DOHH2 (cell line): ENCODE results near the gene ABCC11.

ENCODE experiments used
- H3F3A ChIP-seq: fragments of 200-600 bp; sonication (generic), shearing (Covaris generic); 2 replicates; pipeline ENCODE4 v1.6.0; 2016; ENCODE audit warnings: antibody characterized with exemption, mild to moderate bottlenecking; ENCODE audit not compliant: control insufficient read depth, insufficient read depth
- H3K27ac ChIP-seq: fragments of 200-600 bp; sonication (generic); 2 replicates; pipeline ENCODE4 v1.5.1; 2014; ENCODE audit warnings: low read depth, mild to moderate bottlenecking, low read length, moderate library complexity
- H3K27me3 ChIP-seq: fragments of 200-600 bp; sonication (generic); 2 replicates; pipeline ENCODE4 v1.6.1; 2014; ENCODE audit warnings: mild to moderate bottlenecking, low read length, mixed read lengths; ENCODE audit not compliant: control insufficient read depth
- H3K36me3 ChIP-seq: fragments of 200-600 bp; sonication (generic); 2 replicates; pipeline ENCODE4 v1.6.1; 2014; ENCODE audit warnings: mild to moderate bottlenecking, low read length, moderate library complexity, mixed read lengths; ENCODE audit not compliant: control insufficient read depth
- H3K4me1 ChIP-seq: fragments of 200-600 bp; sonication (generic); 2 replicates; pipeline ENCODE4 v1.6.1; 2014; ENCODE audit warnings: mild to moderate bottlenecking, low read length, mixed read lengths; ENCODE audit not compliant: control insufficient read depth
- H3K4me2 ChIP-seq: fragments of 200-600 bp; sonication (generic); 2 replicates; pipeline ENCODE4 v1.6.0; 2014; ENCODE audit warnings: mild to moderate bottlenecking, low read length, moderate library complexity
- H3K4me3 ChIP-seq: fragments of 200-600 bp; sonication (generic); 2 replicates; pipeline ENCODE4 v1.5.1; 2014; ENCODE audit warnings: mild to moderate bottlenecking, low read length, mixed read lengths
- H3K79me2 ChIP-seq: fragments of 200-600 bp; sonication (generic); 2 replicates; pipeline ENCODE4 v1.6.1; 2014; ENCODE audit warnings: mild to moderate bottlenecking, low read length, mixed read lengths; ENCODE audit not compliant: control insufficient read depth
- H3K9me2 ChIP-seq: fragments of 200-600 bp; sonication (generic); replicated peaks from 2 replicates; pipeline ENCODE4 v1.6.1; 2014; ENCODE audit warnings: mild to moderate bottlenecking, low read length, mixed read lengths; ENCODE audit not compliant: control insufficient read depth
- H3K9me3 ChIP-seq: fragments of 200-600 bp; sonication (generic); 2 replicates; pipeline ENCODE4 v1.6.1; 2014; ENCODE audit warnings: antibody characterized with exemption, low read length, mixed read lengths; ENCODE audit not compliant: control insufficient read depth, insufficient read depth
- H4K20me1 ChIP-seq: fragments of 200-600 bp; sonication (generic); 2 replicates; pipeline ENCODE4 v1.6.0; 2014; ENCODE audit warnings: low read depth, mild to moderate bottlenecking, antibody characterized with exemption, low read length, moderate library complexity; ENCODE audit not compliant: control insufficient read depth, insufficient read depth
- EZH2phosphoT487 ChIP-seq: fragments of 200-600 bp; sonication (generic); IDR thresholded peaks from 2 replicates; pipeline ENCODE4 v1.6.1; 2017; ENCODE audit warnings: borderline replicate concordance, mild to moderate bottlenecking, antibody characterized with exemption, low read length, moderate library complexity, mixed read lengths
- TF ChIP-seq, protein P1 (sequence below): fragments of 200-600 bp; sonication (generic); IDR thresholded peaks from one replicate; pipeline ENCODE4 v1.5.1; 2014; ENCODE audit warnings: antibody characterized with exemption, mild to moderate bottlenecking, low read depth, low read length; ENCODE audit not compliant: poor library complexity, severe bottlenecking

The ABCC11 gene

DNA sequence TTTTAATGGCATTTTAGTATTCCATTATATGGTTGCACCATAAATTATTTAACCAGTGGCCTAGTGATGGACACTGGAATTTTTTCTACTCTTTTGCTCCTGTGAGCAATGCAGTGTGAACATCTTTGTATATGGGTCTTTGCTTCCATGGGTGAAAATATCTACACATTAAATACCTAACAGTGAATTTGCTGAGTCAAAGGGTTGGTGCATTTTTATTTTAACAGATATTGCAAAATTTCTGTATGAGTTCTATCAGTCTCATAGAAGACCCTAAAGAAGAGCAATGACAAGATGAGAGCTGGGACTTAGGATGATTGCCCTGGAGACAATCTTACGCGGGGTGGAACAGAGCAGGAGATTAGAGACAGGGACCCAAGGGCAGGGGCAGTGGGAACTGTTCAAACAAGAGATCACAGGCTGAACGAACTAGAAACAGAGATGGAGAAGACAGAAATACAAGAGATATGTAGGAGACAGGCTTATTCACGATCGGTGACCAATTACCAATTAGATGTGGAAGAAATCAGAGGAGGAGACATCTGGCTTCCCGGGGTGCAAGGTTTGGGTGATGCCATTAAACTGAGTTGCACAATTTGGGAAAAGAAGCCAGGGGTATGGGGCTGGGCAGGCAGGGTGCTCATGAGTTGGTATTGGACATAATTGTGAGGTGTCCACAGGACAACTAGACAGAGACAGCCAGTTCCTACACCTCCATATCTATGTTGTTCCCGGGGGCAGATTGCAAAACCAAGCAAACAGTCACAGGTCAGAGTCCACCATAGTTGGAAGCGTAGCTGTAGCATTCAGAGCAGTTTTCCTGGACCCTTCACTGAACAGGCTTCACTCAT lies 43.1 kb downstream of the ABCC11 start:
- no peaks in the 10 kb centered on the region for H4K20me1 ChIP-seq
- H3K4me3 ChIP-seq, result no peak overlapping the region
- H3K36me3 ChIP-seq, result no peaks in the 10 kb centered on the region
- H3K27ac ChIP-seq, result no peak overlapping the region
- H3K79me2 ChIP-seq, result no peaks in the 10 kb centered on the region
- H3K9me3 ChIP-seq, result no peaks in the 10 kb centered on the region
- no peaks in the 10 kb centered on the region for H3K4me1 ChIP-seq
- TF ChIP-seq, protein P1, sequence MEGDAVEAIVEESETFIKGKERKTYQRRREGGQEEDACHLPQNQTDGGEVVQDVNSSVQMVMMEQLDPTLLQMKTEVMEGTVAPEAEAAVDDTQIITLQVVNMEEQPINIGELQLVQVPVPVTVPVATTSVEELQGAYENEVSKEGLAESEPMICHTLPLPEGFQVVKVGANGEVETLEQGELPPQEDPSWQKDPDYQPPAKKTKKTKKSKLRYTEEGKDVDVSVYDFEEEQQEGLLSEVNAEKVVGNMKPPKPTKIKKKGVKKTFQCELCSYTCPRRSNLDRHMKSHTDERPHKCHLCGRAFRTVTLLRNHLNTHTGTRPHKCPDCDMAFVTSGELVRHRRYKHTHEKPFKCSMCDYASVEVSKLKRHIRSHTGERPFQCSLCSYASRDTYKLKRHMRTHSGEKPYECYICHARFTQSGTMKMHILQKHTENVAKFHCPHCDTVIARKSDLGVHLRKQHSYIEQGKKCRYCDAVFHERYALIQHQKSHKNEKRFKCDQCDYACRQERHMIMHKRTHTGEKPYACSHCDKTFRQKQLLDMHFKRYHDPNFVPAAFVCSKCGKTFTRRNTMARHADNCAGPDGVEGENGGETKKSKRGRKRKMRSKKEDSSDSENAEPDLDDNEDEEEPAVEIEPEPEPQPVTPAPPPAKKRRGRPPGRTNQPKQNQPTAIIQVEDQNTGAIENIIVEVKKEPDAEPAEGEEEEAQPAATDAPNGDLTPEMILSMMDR, result no peak
- no peak for TF ChIP-seq EZH2phosphoT487
- no peaks in the 10 kb centered on the region for H3F3A ChIP-seq
- no peaks in the 10 kb centered on the region for H3K9me2 ChIP-seq
- no peak overlapping the region for H3K4me2 ChIP-seq
- H3K27me3 ChIP-seq, result no peaks in the 10 kb centered on the region

DNA sequence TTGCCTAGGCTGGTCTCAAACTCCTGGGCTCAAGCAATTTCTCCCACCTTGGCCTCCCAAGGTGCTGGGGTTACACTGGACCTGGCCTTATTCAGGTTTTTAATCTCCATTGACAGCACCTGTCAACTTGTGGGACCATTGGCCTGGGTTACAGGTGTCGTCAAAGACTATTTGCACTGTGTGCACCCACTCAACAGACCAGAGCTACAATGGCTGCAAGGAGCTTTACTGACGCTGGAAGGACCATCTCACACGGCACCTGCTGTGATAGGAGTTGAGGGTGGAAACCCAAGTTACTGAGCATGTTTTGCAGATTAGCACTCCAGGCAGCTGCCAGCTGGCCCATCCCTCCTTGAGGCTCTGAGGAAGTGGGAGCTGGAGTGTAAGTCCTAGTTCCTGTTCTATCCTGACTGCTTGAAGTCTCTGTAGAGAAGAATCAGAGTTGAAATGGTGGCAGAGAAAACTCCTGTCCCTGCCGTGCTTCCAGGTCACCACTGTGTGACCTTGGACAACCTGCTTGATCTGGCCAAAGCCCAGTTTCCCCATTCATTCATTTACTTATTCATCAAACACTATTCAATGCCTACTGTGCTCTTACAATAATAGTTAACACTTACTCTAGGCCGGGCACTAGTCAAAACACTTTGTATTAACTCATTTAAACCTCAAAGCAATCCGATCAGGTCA lies 45.7 kb downstream of the ABCC11 start:
- Histone ChIP-seq H3K4me3 (no peak overlapping the region), H3K79me2 (no peaks in the 10 kb centered on the region), H4K20me1 (no peaks in the 10 kb centered on the region), H3K27me3 (no peaks in the 10 kb centered on the region), H3K4me2 (no peak overlapping the region), H3K9me2 (no peaks in the 10 kb centered on the region), H3K4me1 (no peaks in the 10 kb centered on the region), H3K27ac (no peak overlapping the region), H3F3A (no peaks in the 10 kb centered on the region), H3K36me3 (no peaks in the 10 kb centered on the region), H3K9me3 (no peaks in the 10 kb centered on the region)
- TF ChIP-seq, protein P1, result no peak
- TF ChIP-seq EZH2phosphoT487, result no peak

DNA sequence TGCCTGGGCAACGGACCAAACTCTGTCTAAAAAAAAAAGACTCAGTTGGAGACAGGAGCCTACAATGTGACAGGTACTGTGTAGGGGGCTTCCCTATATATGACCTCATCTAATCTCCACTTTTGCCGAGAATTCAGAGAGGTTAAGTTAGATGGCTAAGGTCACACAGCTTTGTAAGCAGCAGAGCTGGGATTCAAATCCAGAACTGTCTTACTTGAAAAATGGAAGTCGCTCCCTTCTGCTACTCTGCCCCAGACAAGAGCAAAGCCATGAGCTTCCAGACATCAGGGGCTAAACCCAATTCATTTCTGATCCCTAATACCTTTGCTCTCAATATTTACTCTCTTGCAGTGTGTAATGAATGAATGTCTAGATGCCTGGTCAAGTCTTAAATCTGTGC lies 50.0 kb downstream of the ABCC11 start:
- no peaks in the 10 kb centered on the region for H3K4me1 ChIP-seq
- H3K79me2 ChIP-seq, result no peaks in the 10 kb centered on the region
- TF ChIP-seq, protein P1, result no peak
- no peak for TF ChIP-seq EZH2phosphoT487
- no peak overlapping the region for H3K27ac ChIP-seq
- H3K9me2 ChIP-seq, result no peaks in the 10 kb centered on the region
- no peaks in the 10 kb centered on the region for H4K20me1 ChIP-seq
- H3K9me3 ChIP-seq, result no peaks in the 10 kb centered on the region
- H3K4me2 ChIP-seq, result no peak overlapping the region
- H3K27me3 ChIP-seq, result no peaks in the 10 kb centered on the region
- no peaks in the 10 kb centered on the region for H3F3A ChIP-seq
- no peaks in the 10 kb centered on the region for H3K36me3 ChIP-seq
- H3K4me3 ChIP-seq, result no peak overlapping the region
